NB4 (cell line): ENCODE data around the gene KIF11.

ENCODE experiments used
- MYC ChIP-seq: IDR thresholded peaks from 2 replicates; pipeline ENCODE4 v1.6.1; 2011; ENCODE audit warnings: low read depth, low read length
- POLR2A ChIP-seq: IDR thresholded peaks from 2 replicates; pipeline ENCODE4 v1.6.1; 2011; ENCODE audit warnings: mild to moderate bottlenecking; ENCODE audit not compliant: insufficient read length; ENCODE audit errors: extremely low read depth
- TF ChIP-seq, protein P1 (sequence below): IDR thresholded peaks from one replicate; pipeline ENCODE4 v1.5.1; 2012; ENCODE audit warnings: low read depth, low read length
- TF ChIP-seq, protein P2 (sequence below): IDR thresholded peaks from 2 replicates; pipeline ENCODE4 v1.6.1; 2011; ENCODE audit warnings: low read depth, low read length

DNA sequence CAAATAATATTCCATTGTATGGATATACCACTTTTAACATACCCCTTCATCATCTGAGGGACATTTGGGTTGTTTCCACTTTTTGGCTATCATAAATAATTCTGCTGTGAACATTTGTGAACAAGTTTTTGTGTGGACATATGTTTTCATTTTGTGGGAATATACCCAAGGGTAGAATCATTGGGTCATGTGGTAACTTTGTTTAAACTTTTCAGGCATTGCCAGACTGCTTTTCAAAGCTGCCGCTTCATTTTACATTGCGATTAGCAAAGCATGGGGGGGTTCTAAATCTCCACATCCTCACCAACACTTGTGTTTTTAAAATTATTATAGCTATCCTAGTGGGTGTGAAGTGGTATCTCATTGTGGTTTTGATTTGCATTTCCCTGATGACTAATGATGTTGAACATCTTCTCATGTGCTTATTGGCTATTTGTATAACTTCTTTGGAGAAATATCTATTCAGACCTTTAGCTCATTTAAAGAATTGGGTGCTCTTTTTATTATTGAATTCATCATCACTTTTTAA lies 88.4 kb downstream of the KIF11 start:
- TF ChIP-seq POLR2A (no peak), MYC (no peak)
- TF ChIP-seq, protein P1, sequence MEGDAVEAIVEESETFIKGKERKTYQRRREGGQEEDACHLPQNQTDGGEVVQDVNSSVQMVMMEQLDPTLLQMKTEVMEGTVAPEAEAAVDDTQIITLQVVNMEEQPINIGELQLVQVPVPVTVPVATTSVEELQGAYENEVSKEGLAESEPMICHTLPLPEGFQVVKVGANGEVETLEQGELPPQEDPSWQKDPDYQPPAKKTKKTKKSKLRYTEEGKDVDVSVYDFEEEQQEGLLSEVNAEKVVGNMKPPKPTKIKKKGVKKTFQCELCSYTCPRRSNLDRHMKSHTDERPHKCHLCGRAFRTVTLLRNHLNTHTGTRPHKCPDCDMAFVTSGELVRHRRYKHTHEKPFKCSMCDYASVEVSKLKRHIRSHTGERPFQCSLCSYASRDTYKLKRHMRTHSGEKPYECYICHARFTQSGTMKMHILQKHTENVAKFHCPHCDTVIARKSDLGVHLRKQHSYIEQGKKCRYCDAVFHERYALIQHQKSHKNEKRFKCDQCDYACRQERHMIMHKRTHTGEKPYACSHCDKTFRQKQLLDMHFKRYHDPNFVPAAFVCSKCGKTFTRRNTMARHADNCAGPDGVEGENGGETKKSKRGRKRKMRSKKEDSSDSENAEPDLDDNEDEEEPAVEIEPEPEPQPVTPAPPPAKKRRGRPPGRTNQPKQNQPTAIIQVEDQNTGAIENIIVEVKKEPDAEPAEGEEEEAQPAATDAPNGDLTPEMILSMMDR: no peak
- TF ChIP-seq, protein P2, sequence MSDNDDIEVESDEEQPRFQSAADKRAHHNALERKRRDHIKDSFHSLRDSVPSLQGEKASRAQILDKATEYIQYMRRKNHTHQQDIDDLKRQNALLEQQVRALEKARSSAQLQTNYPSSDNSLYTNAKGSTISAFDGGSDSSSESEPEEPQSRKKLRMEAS: no peak
